OCI-LY7 (cell line): ENCODE data around the gene SYT7. TPM values are rescaled to one million over a fixed set of nuclear protein-coding genes. Genes with fewer than 3 reads are reported as not detected.
A peak's percentile ranks its signal among the peaks of the same experiment; 100 is the strongest.

Source experiments
- BruUV-seq: library from RNA; stranded (reverse); fragments of 400-500 nt; replicated peaks from 2 replicates; lab custom pipeline; 2021; lab: Mats Ljungman, UMichigan
- CTCF ChIA-PET: fragments of 300-600 bp; sonication (Branson Sonifier 250); formaldehyde crosslinking; loops from one replicate; lab custom pipeline; 2022; ENCODE audit warnings: antibody characterized with exemption; ENCODE audit not compliant: unreplicated experiment; lab: Charles Lee
- POLR2A ChIA-PET: fragments of 300-600 bp; sonication (Branson Sonifier 250); formaldehyde crosslinking; loops from one replicate; lab custom pipeline; 2022; ENCODE audit warnings: antibody characterized with exemption; lab: Charles Lee
- DNase-seq: peaks from one replicate; pipeline ENCODE4 v3.0.0-alpha.2; 2015; ENCODE audit warnings: low spot score
- H2AFZ ChIP-seq: fragments of 200-600 bp; sonication (generic), shearing (Covaris generic); 2 replicates; pipeline ENCODE4 v1.6.1; 2014; ENCODE audit warnings: mild to moderate bottlenecking, antibody characterized with exemption, low read length, moderate library complexity
- H3K27ac ChIP-seq: fragments of 200-600 bp; sonication (generic); 2 replicates; pipeline ENCODE4 v1.5.1; 2014; ENCODE audit warnings: mixed run types, low read depth, mild to moderate bottlenecking, moderate library complexity, low read length, inconsistent platforms; ENCODE audit not compliant: poor library complexity, severe bottlenecking
- H3K36me3 ChIP-seq: fragments of 200-600 bp; sonication (generic); 2 replicates; pipeline ENCODE4 v1.6.1; 2014; ENCODE audit warnings: mild to moderate bottlenecking, antibody characterized with exemption, low read length, moderate library complexity, mixed read lengths; ENCODE audit not compliant: insufficient read depth
- H3K4me1 ChIP-seq: fragments of 200-600 bp; sonication (generic); 2 replicates; pipeline ENCODE4 v1.5.1; 2014; ENCODE audit warnings: mild to moderate bottlenecking, low read length; ENCODE audit not compliant: insufficient read depth, poor library complexity, severe bottlenecking
- H3K4me2 ChIP-seq: fragments of 200-600 bp; sonication (generic); 2 replicates; pipeline ENCODE4 v1.6.1; 2014; ENCODE audit warnings: mild to moderate bottlenecking, low read length
- H3K4me3 ChIP-seq: fragments of 200-600 bp; sonication (generic); 2 replicates; pipeline ENCODE4 v1.5.1; 2014; ENCODE audit warnings: mild to moderate bottlenecking, low read depth, low read length; ENCODE audit not compliant: poor library complexity, severe bottlenecking
- H3K79me2 ChIP-seq: fragments of 200-600 bp; sonication (generic); 2 replicates; pipeline ENCODE4 v1.6.1; 2016; ENCODE audit warnings: low read depth, mild to moderate bottlenecking, low read length, moderate library complexity, mixed read lengths; ENCODE audit not compliant: insufficient read depth
- H3K9me2 ChIP-seq: fragments of 200-600 bp; sonication (generic); 2 replicates; pipeline ENCODE4 v1.6.1; 2016; ENCODE audit warnings: mild to moderate bottlenecking, low read length, mixed read lengths; ENCODE audit not compliant: insufficient read depth
- H3K9me3 ChIP-seq: fragments of 200-600 bp; sonication (generic); 2 replicates; pipeline ENCODE4 v1.6.1; 2014; ENCODE audit warnings: mild to moderate bottlenecking, mixed run types, low read length, mixed read lengths
- H4K20me1 ChIP-seq: fragments of 200-600 bp; sonication (generic); 2 replicates; pipeline ENCODE4 v1.6.1; 2014; ENCODE audit warnings: mild to moderate bottlenecking, antibody characterized with exemption, low read length, moderate library complexity, mixed read lengths; ENCODE audit not compliant: insufficient read depth
- CTCF ChIP-seq: fragments of 200-600 bp; sonication (generic); conservative IDR thresholded peaks from 2 replicates; pipeline ENCODE4 v1.5.1; 2014; ENCODE audit warnings: mild to moderate bottlenecking, antibody characterized with exemption, low read length, moderate library complexity, mixed read lengths
- EZH2phosphoT487 ChIP-seq: fragments of 200-600 bp; sonication (generic); IDR thresholded peaks from 2 replicates; pipeline ENCODE4 v1.6.1; 2018; ENCODE audit warnings: low read depth, borderline replicate concordance, mild to moderate bottlenecking, mixed run types, antibody characterized with exemption, low read length, moderate library complexity, mixed read lengths
- intact Hi-C: fragments of 100-400 bp; cut with micrococcal nuclease; formaldehyde crosslinking; loops from one replicate; pipeline ENCODE4 v1.10.0; 2022; ENCODE audit not compliant: unreplicated experiment
- total RNA-seq, 2 experiments: library from RNA; depleted of rRNA in 1 of 2; stranded (reverse); fragments of >200 nt in 1 of 2; shearing (Covaris generic) in 1 of 2; gene quantifications; 2 replicates each; pipeline ENCODE4 v1.2.3, GENCODE V29; 2014 to 2022

SYT7 gene
- total RNA-seq, 2 experiments from 2014 or later = not detected

- H3K4me2 ChIP-seq = no peak overlapping the region
- no peaks in the 10 kb centered on the region for H3K9me3 ChIP-seq
- H3K9me2 ChIP-seq = no peaks in the 10 kb centered on the region
- H2AFZ ChIP-seq = no peak overlapping the region
- TF ChIP-seq EZH2phosphoT487 = no peak
- peak; percentile 97 for TF ChIP-seq CTCF
- H3K4me1 ChIP-seq = no peaks in the 10 kb centered on the region
- no peak overlapping the region for H3K27ac ChIP-seq
- H4K20me1 ChIP-seq = no peaks in the 10 kb centered on the region
- DNase-seq = peak; percentile 48
- POLR2A ChIA-PET = no interaction called here
- no peaks in the 10 kb centered on the region for H3K79me2 ChIP-seq
- CTCF ChIA-PET = interaction anchor here (0.7 to 1.0 kb wide), 2 partner anchors 15 to 35 kb away, joined by 3 read pairs; no protein-coding TSS in a partner anchor
- no TSS peak for BruUV-seq
- no peak overlapping the region for H3K4me3 ChIP-seq
- no peaks in the 10 kb centered on the region for H3K36me3 ChIP-seq
- intact Hi-C loops = loop anchor here (1.0 kb wide), 2 partner anchors 40 to 71 kb away; no protein-coding TSS in a partner anchor
Observed at GRCh38 chr11:61516675-61517572, 64.0 kb downstream of the SYT7 start.

GRCh38 chr11:61516191-61516590 lies 64.7 kb downstream of the SYT7 start:
- no TSS peak for BruUV-seq
- no peaks in the 10 kb centered on the region for H3K9me3 ChIP-seq
- no peak for DNase-seq
- H4K20me1 ChIP-seq = no peaks in the 10 kb centered on the region
- H3K27ac ChIP-seq = no peak overlapping the region
- H3K9me2 ChIP-seq = no peaks in the 10 kb centered on the region
- no peak overlapping the region for H3K4me2 ChIP-seq
- intact Hi-C loops = no loop called here
- no peaks in the 10 kb centered on the region for H3K79me2 ChIP-seq
- ChIA-PET CTCF (no interaction called here), POLR2A (no interaction called here)
- no peaks in the 10 kb centered on the region for H3K4me1 ChIP-seq
- no peak overlapping the region for H2AFZ ChIP-seq
- no peak overlapping the region for H3K4me3 ChIP-seq
- TF ChIP-seq CTCF (no peak), EZH2phosphoT487 (no peak)
- no peaks in the 10 kb centered on the region for H3K36me3 ChIP-seq

- Histone ChIP-seq H3K9me3 (no peaks in the 10 kb centered on the region), H3K4me3 (no peak overlapping the region), H3K4me2 (no peak overlapping the region), H3K79me2 (no peaks in the 10 kb centered on the region), H3K4me1 (no peaks in the 10 kb centered on the region), H3K36me3 (no peaks in the 10 kb centered on the region), H3K27ac (no peak overlapping the region), H2AFZ (no peak overlapping the region), H3K9me2 (no peaks in the 10 kb centered on the region), H4K20me1 (no peaks in the 10 kb centered on the region)
- POLR2A ChIA-PET = no interaction called here
- intact Hi-C loops = no loop called here
- no TSS peak for BruUV-seq
- TF ChIP-seq EZH2phosphoT487 (no peak), CTCF (no peak)
- no peak for DNase-seq
- CTCF ChIA-PET = no interaction called here
Observed at GRCh38 chr11:61515686-61516085, 65.2 kb downstream of the SYT7 start.
